Measurements from ENCODE around the gene PPP2R2B. TPM values are rescaled to one million over a fixed set of nuclear protein-coding genes. Genes with fewer than 3 reads are reported as not detected.

The PPP2R2B gene
- total RNA-seq, 1 experiment from 2014 or later: not detected

GRCh38 chr5:146633323-146633764 is 245.2 kb downstream of the PPP2R2B start:
- CTCF ChIA-PET: no interaction called here

GRCh38 chr5:146632620-146633322 is 245.8 kb downstream of the PPP2R2B start:
- BruUV-seq (replicated peaks): no TSS peak
- H3K4me2 ChIP-seq (ENCODE audit: low read length): no peak overlapping the region
- H3K9ac ChIP-seq (ENCODE audit: low read length): no peak overlapping the region
- no peaks in the 10 kb centered on the region for H3K9me3 ChIP-seq (ENCODE audit: control insufficient read depth in 1 of 2, insufficient read depth in 1 of 2, low read depth in 1 of 2, low read length in 2 of 2)
- ChIA-PET POLR2A (no interaction called here), RAD21 (ENCODE audit: low non-redundant PET in 1 of 2, low total read pairs in 2 of 2, uncharacterized antibody in 2 of 2, unreplicated experiment in 2 of 2) (no interaction called here), CTCF (no interaction called here)
- H3K27ac ChIP-seq (ENCODE audit: low read depth, low read length): no peak overlapping the region
- H3K4me1 ChIP-seq (ENCODE audit: control insufficient read depth in 1 of 2, insufficient read depth in 2 of 2, low read length in 2 of 2): no peaks in the 10 kb centered on the region
- no peaks in the 10 kb centered on the region for H3K9me2 ChIP-seq (ENCODE audit: insufficient read depth)
- H3K27me3 ChIP-seq (ENCODE audit: insufficient read depth, low read length): peaks cover 1% of the 10 kb centered on the region
- ATAC-seq (no peak), DNase-seq (ENCODE audit: low read depth, low spot score) (no peak)
- no peak overlapping the region for H3K4me3 ChIP-seq (replicated peaks in 1 of 2; ENCODE audit: low read depth in 1 of 2, low read length in 2 of 2)
- intact Hi-C loops (cut with micrococcal nuclease): no loop called here
- H3K79me2 ChIP-seq (ENCODE audit: insufficient read depth, low read length): no peaks in the 10 kb centered on the region
- H3K36me3 ChIP-seq (ENCODE audit: control insufficient read depth in 1 of 2, insufficient read depth in 2 of 2, low read length in 2 of 2): no peaks in the 10 kb centered on the region
- H4K20me1 ChIP-seq (ENCODE audit: insufficient read depth): no peaks in the 10 kb centered on the region
- no peak overlapping the region for H2AFZ ChIP-seq (ENCODE audit: low read depth, low read length, poor library complexity, severe bottlenecking)
- no peak for TF ChIP-seq EZH2phosphoT487 (IDR thresholded peaks at IDR 0.05; ENCODE audit: borderline replicate concordance)
- TF ChIP-seq ATF3 (IDR thresholded peaks at IDR 0.05): no peak
- no peak for TF ChIP-seq EGR1 (IDR thresholded peaks at IDR 0.05; ENCODE audit: low read depth)
- TF ChIP-seq, protein P1, sequence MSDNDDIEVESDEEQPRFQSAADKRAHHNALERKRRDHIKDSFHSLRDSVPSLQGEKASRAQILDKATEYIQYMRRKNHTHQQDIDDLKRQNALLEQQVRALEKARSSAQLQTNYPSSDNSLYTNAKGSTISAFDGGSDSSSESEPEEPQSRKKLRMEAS (IDR thresholded peaks at IDR 0.05): no peak
- TF ChIP-seq EZH2 (IDR thresholded peaks at IDR 0.05): no peak
- TF ChIP-seq SRF (IDR thresholded peaks at IDR 0.05; ENCODE audit: low read depth): no peak
- TF ChIP-seq SP1 (IDR thresholded peaks at IDR 0.05; ENCODE audit: low read depth): no peak
- TF ChIP-seq CEBPB (IDR thresholded peaks at IDR 0.05; ENCODE audit: low read depth): no peak
- TF ChIP-seq, protein P2, sequence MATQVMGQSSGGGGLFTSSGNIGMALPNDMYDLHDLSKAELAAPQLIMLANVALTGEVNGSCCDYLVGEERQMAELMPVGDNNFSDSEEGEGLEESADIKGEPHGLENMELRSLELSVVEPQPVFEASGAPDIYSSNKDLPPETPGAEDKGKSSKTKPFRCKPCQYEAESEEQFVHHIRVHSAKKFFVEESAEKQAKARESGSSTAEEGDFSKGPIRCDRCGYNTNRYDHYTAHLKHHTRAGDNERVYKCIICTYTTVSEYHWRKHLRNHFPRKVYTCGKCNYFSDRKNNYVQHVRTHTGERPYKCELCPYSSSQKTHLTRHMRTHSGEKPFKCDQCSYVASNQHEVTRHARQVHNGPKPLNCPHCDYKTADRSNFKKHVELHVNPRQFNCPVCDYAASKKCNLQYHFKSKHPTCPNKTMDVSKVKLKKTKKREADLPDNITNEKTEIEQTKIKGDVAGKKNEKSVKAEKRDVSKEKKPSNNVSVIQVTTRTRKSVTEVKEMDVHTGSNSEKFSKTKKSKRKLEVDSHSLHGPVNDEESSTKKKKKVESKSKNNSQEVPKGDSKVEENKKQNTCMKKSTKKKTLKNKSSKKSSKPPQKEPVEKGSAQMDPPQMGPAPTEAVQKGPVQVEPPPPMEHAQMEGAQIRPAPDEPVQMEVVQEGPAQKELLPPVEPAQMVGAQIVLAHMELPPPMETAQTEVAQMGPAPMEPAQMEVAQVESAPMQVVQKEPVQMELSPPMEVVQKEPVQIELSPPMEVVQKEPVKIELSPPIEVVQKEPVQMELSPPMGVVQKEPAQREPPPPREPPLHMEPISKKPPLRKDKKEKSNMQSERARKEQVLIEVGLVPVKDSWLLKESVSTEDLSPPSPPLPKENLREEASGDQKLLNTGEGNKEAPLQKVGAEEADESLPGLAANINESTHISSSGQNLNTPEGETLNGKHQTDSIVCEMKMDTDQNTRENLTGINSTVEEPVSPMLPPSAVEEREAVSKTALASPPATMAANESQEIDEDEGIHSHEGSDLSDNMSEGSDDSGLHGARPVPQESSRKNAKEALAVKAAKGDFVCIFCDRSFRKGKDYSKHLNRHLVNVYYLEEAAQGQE (IDR thresholded peaks at IDR 0.05; ENCODE audit: low read depth): no peak
- no peak for TF ChIP-seq POLR2AphosphoS5 (IDR thresholded peaks at IDR 0.05; ENCODE audit: low read depth, low read length)
- no peak for TF ChIP-seq CTCF (IDR thresholded peaks at IDR 0.05 in 2 of 3, conservative IDR thresholded peaks at IDR 0.05 in 1 of 3; ENCODE audit: borderline replicate concordance in 1 of 3, insufficient read depth in 1 of 3, low read depth in 2 of 3, low read length in 2 of 3)
- TF ChIP-seq ELF1 (IDR thresholded peaks at IDR 0.05; ENCODE audit: borderline replicate concordance, low read depth): no peak
- TF ChIP-seq CBX3 (IDR thresholded peaks at IDR 0.05; ENCODE audit: low read depth): no peak
- no peak for TF ChIP-seq FOSL1 (IDR thresholded peaks at IDR 0.05; ENCODE audit: low read depth)
- no peak for TF ChIP-seq JUND (IDR thresholded peaks at IDR 0.05)

More at GRCh38 chr5:146633323-146633764, 245.2 kb downstream of the PPP2R2B start:
- ATAC-seq (no peak), DNase-seq (ENCODE audit: low read depth, low spot score) (no peak)
- Histone ChIP-seq H3K9me3 (ENCODE audit: control insufficient read depth in 1 of 2, insufficient read depth in 1 of 2, low read depth in 1 of 2, low read length in 2 of 2) (no peaks in the 10 kb centered on the region), H3K27me3 (ENCODE audit: insufficient read depth, low read length) (peaks cover 7% of the 10 kb centered on the region), H2AFZ (ENCODE audit: low read depth, low read length, poor library complexity, severe bottlenecking) (no peak overlapping the region), H3K27ac (ENCODE audit: low read depth, low read length) (no peak overlapping the region), H3K4me3 (replicated peaks in 1 of 2; ENCODE audit: low read depth in 1 of 2, low read length in 2 of 2) (no peak overlapping the region), H3K4me2 (ENCODE audit: low read length) (no peak overlapping the region), H3K9ac (ENCODE audit: low read length) (no peak overlapping the region), H3K36me3 (ENCODE audit: control insufficient read depth in 1 of 2, insufficient read depth in 2 of 2, low read length in 2 of 2) (no peaks in the 10 kb centered on the region), H3K9me2 (ENCODE audit: insufficient read depth) (no peaks in the 10 kb centered on the region), H4K20me1 (ENCODE audit: insufficient read depth) (no peaks in the 10 kb centered on the region), H3K4me1 (ENCODE audit: control insufficient read depth in 1 of 2, insufficient read depth in 2 of 2, low read length in 2 of 2) (no peaks in the 10 kb centered on the region), H3K79me2 (ENCODE audit: insufficient read depth, low read length) (no peaks in the 10 kb centered on the region)
- RAD21 ChIA-PET (ENCODE audit: low non-redundant PET in 1 of 2, low total read pairs in 2 of 2, uncharacterized antibody in 2 of 2, unreplicated experiment in 2 of 2): no interaction called here
- no peak for TF ChIP-seq YY1 (IDR thresholded peaks at IDR 0.05; ENCODE audit: extremely low read depth, insufficient replicate concordance, low read depth, low read length)
- no TSS peak for BruUV-seq (replicated peaks)
- intact Hi-C loops (cut with micrococcal nuclease): no loop called here
- POLR2A ChIA-PET: no interaction called here
